Activated T-cell treated with anti-CD3 and anti-CD28 coated beads for 24 hours (primary cell): ENCODE results near the gene SLCO4A1.
"Not testable (repeated sequence)": the region's sequence is repeated elsewhere in the genome, so short reads cannot be mapped to it uniquely, and the experiment has no call there.

Experiments
- DNase-seq: peaks from one replicate; pipeline ENCODE4 v3.0.0-alpha.2; 2020; ENCODE audit warnings: low read depth

SLCO4A1 gene

GRCh38 chr20:62622877-62623487, 19.3 kb upstream of the SLCO4A1 start:
- DNase-seq = no peak

- DNase-seq = peak; percentile 82
These were observed 18.6 kb upstream of the SLCO4A1 start for GRCh38 chr20:62623488-62624324.

- DNase-seq = no peak
These were observed 18.0 kb upstream of the SLCO4A1 start for GRCh38 chr20:62624325-62624690.

GRCh38 chr20:62624719-62625453, 17.4 kb upstream of the SLCO4A1 start:
- no peak for DNase-seq

GRCh38 chr20:62625516-62625915, 16.8 kb upstream of the SLCO4A1 start:
- no peak for DNase-seq

GRCh38 chr20:62625921-62626547, 16.3 kb upstream of the SLCO4A1 start:
- no peak for DNase-seq

- DNase-seq = not testable (repeated sequence)
These were observed 14.9 kb upstream of the SLCO4A1 start for GRCh38 chr20:62627425-62627824.

GRCh38 chr20:62627901-62628612, 14.2 kb upstream of the SLCO4A1 start:
- DNase-seq = no peak

GRCh38 chr20:62628691-62629090, 13.6 kb upstream of the SLCO4A1 start:
- DNase-seq = no peak

GRCh38 chr20:62629864-62630470, 12.3 kb upstream of the SLCO4A1 start:
- no peak for DNase-seq

- no peak for DNase-seq
These were observed 10.7 kb upstream of the SLCO4A1 start for GRCh38 chr20:62631336-62632308.

GRCh38 chr20:62632575-62633090, 9.7 kb upstream of the SLCO4A1 start:
- DNase-seq = no peak

GRCh38 chr20:62633598-62634329, 8.5 kb upstream of the SLCO4A1 start:
- no peak for DNase-seq

- DNase-seq = no peak
These were observed 7.9 kb upstream of the SLCO4A1 start for GRCh38 chr20:62634330-62634967.

GRCh38 chr20:62635232-62635631, 7.1 kb upstream of the SLCO4A1 start:
- DNase-seq = no peak

- DNase-seq = no peak
These were observed 6.5 kb upstream of the SLCO4A1 start for GRCh38 chr20:62635852-62636251.

- DNase-seq = no peak
These were observed 5.9 kb upstream of the SLCO4A1 start for GRCh38 chr20:62636446-62636845.

GRCh38 chr20:62637110-62637509, 5.2 kb upstream of the SLCO4A1 start:
- DNase-seq = no peak
